Lower leg skin (tissue), 3 donors: ENCODE measurements around the gene VAMP7.
"Not testable (repeated sequence)": the region's sequence is repeated elsewhere in the genome, so short reads cannot be mapped to it uniquely, and the experiment has no call there.

Source experiments
- CTCF ChIP-seq, 3 donors: fragments of 450-650 bp; IDR thresholded peaks; one replicate each; pipeline ENCODE4 v1.5.1; 2016; ENCODE audit warnings: antibody characterized with exemption in 3 of 3, mild to moderate bottlenecking in 3 of 3, moderate library complexity in 2 of 3
- POLR2A ChIP-seq, 2 donors: fragments of 450-650 bp; IDR thresholded peaks; one replicate each; pipeline ENCODE4 v1.6.1; 2016 to 2017; ENCODE audit warnings: antibody characterized with exemption in 2 of 2, mild to moderate bottlenecking in 1 of 2, moderate library complexity in 1 of 2

- TF ChIP-seq CTCF, POLR2A (IDR thresholded peaks at IDR 0.05): not testable (repeated sequence)
Observed at GRCh38 chrX:155930852-155931618, 49.9 kb downstream of the VAMP7 start.
